Measurements from ENCODE around the gene MIA3.

- TF ChIP-seq CTCF (IDR thresholded peaks at IDR 0.05; ENCODE audit: low read depth, low read length, poor library complexity, severe bottlenecking) (no peak), EZH2phosphoT487 (IDR thresholded peaks at IDR 0.05; ENCODE audit: borderline replicate concordance, low read length) (no peak)
Observed at GRCh38 chr1:222592171-222592570, 25.7 kb upstream of the MIA3 start.
